K562 (cell line): ENCODE measurements around the gene CR2. TPM values are rescaled to one million over a fixed set of nuclear protein-coding genes. Genes with fewer than 3 reads are reported as not detected.

Source experiments
- ATF1 ChIP-seq, 2 experiments: fragments of 450-650 bp in 1 of 2; IDR thresholded peaks; 2 replicates each; pipeline ENCODE4 v1.6.1; 2016; ENCODE audit warnings: missing compliant biosample characterization in 1 of 2, missing genetic modification characterization in 1 of 2
- BCLAF1 ChIP-seq, 2 experiments: fragments of 450-650 bp in 1 of 2; IDR thresholded peaks; 2 replicates each; pipeline ENCODE4 v1.6.1; 2011 to 2017; ENCODE audit warnings: low read depth in 2 of 2, antibody characterized with exemption in 1 of 2, borderline replicate concordance in 1 of 2, low read length in 1 of 2, mild to moderate bottlenecking in 1 of 2, mixed read lengths in 1 of 2; ENCODE audit not compliant: control insufficient read depth in 1 of 2
- C11orf30 ChIP-seq: fragments of 450-650 bp; IDR thresholded peaks from 2 replicates; pipeline ENCODE4 v1.6.1; 2016; ENCODE audit warnings: low read depth, mild to moderate bottlenecking
- FOXJ2 ChIP-seq: fragments of 200-800 bp; sonication (Bioruptor generic); IDR thresholded peaks from 2 replicates; pipeline ENCODE4 v1.6.1; 2016; ENCODE audit warnings: missing genetic modification characterization, missing compliant biosample characterization
- GABPB2 ChIP-seq: fragments of 250-450 bp; sonication (Bioruptor Pico); conservative IDR thresholded peaks from 2 replicates; pipeline ENCODE4 v1.5.1; 2021; ENCODE audit warnings: mild to moderate bottlenecking
- GATA2 ChIP-seq: sonication (generic); formaldehyde crosslinking; IDR thresholded peaks from 2 replicates; pipeline ENCODE4 v1.4.0; 2020; ENCODE audit warnings: mild to moderate bottlenecking, missing genetic modification reagents
- MLX ChIP-seq, 2 experiments: fragments of 450-650 bp in 1 of 2; sonication (generic) in 1 of 2; formaldehyde crosslinking; conservative IDR thresholded peaks; 2 replicates each; pipeline versions ENCODE4 v1.4.0 to v1.8.1; 2020 to 2022; ENCODE audit warnings: mild to moderate bottlenecking in 1 of 2, missing genetic modification reagents in 1 of 2
- PHB ChIP-seq: fragments of 250-450 bp; sonication (Bioruptor Pico); IDR thresholded peaks from 2 replicates; pipeline ENCODE4 v1.5.0; 2021
- POU5F1 ChIP-seq: fragments of 150-350 bp; IDR thresholded peaks from 2 replicates; pipeline ENCODE4 v1.6.1; 2014; ENCODE audit warnings: borderline replicate concordance, low read length, low read depth, mild to moderate bottlenecking; ENCODE audit not compliant: partially characterized antibody
- SIN3B ChIP-seq: fragments of 450-650 bp; IDR thresholded peaks from 2 replicates; pipeline ENCODE4 v1.6.1; 2017; ENCODE audit warnings: low read depth, mild to moderate bottlenecking, moderate library complexity
- STAG1 ChIP-seq: sonication (generic); formaldehyde crosslinking; IDR thresholded peaks from 2 replicates; pipeline ENCODE4 v1.5.0; 2020; ENCODE audit warnings: missing genetic modification reagents, borderline replicate concordance
- THRAP3 ChIP-seq: fragments of 450-650 bp; IDR thresholded peaks from 2 replicates; pipeline ENCODE4 v1.6.1; 2016; ENCODE audit warnings: mild to moderate bottlenecking, inconsistent platforms, borderline replicate concordance
- ZKSCAN3 ChIP-seq: fragments of 250-450 bp; sonication (Bioruptor Pico); IDR thresholded peaks from 2 replicates; pipeline ENCODE4 v1.4.0; 2020
- polyA plus RNA-seq, 8 experiments: library from polyadenylated mRNA; depleted of rRNA in 4 of 8; stranded (reverse) in 5 of 8; unstranded in 3 of 8; fragments of >200 nt; fragmentation: Nextera tagmentation in 2 of 8; fragmentation: Illumina TruSeq in 1 of 8; extraction: Ambion mirVana in 2 of 8; extraction: Trizol in 1 of 8; gene quantifications; 2 replicates each; pipeline versions ENCODE4 v1.2.1 to v1.2.3, GENCODE V29; 2011 to 2014; ENCODE audit warnings: inconsistent platforms in 1 of 8, missing spikeins in 1 of 8
- total RNA-seq, 7 experiments: library from RNA; depleted of rRNA in 6 of 7; stranded (reverse); fragments of >200 nt in 6 of 7; fragmentation: Illumina TruSeq in 2 of 7; extraction: Trizol in 2 of 7; gene quantifications; 2 replicates each; pipeline versions ENCODE4 v1.2.1 to v1.2.3, GENCODE V29; 2011 to 2021; ENCODE audit warnings: low replicate concordance in 1 of 7
- TF ChIP-seq, protein P1 (sequence below): fragments of 250-450 bp; sonication (Bioruptor Pico); IDR thresholded peaks from 2 replicates; pipeline ENCODE4 v1.5.0; 2022; ENCODE audit warnings: mild to moderate bottlenecking
- TF ChIP-seq, protein P2 (sequence below): fragments of 450-650 bp; formaldehyde crosslinking; conservative IDR thresholded peaks from 2 replicates; pipeline ENCODE4 v1.4.0; 2022; ENCODE audit warnings: mild to moderate bottlenecking, missing genetic modification characterization
- TF ChIP-seq, protein P3 (sequence below): fragments of 450-650 bp; IDR thresholded peaks from 2 replicates; pipeline ENCODE4 v1.6.1; 2014; ENCODE audit warnings: low read depth, mild to moderate bottlenecking, moderate library complexity, borderline replicate concordance

The CR2 gene
- total and polyA plus RNA-seq, 9 of the 15 experiments (the other 6 are each of a cell fraction or from before 2014, with no cell fraction given) = 0.07 to 0.67 (median 0.37) TPM

- TF ChIP-seq BCLAF1 (IDR thresholded peaks at IDR 0.05; ENCODE audit: borderline replicate concordance in 1 of 2, control insufficient read depth in 1 of 2, low read depth in 2 of 2, low read length in 1 of 2) = 0 out of 4 replicates have a peak, but pooled peaks of 1 of the 2 experiments have one; percentile 67
- TF ChIP-seq, protein P1, sequence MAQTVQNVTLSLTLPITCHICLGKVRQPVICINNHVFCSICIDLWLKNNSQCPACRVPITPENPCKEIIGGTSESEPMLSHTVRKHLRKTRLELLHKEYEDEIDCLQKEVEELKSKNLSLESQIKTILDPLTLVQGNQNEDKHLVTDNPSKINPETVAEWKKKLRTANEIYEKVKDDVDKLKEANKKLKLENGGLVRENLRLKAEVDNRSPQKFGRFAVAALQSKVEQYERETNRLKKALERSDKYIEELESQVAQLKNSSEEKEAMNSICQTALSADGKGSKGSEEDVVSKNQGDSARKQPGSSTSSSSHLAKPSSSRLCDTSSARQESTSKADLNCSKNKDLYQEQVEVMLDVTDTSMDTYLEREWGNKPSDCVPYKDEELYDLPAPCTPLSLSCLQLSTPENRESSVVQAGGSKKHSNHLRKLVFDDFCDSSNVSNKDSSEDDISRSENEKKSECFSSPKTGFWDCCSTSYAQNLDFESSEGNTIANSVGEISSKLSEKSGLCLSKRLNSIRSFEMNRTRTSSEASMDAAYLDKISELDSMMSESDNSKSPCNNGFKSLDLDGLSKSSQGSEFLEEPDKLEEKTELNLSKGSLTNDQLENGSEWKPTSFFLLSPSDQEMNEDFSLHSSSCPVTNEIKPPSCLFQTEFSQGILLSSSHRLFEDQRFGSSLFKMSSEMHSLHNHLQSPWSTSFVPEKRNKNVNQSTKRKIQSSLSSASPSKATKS (CRISPR knock-in tag) = no peak
- no peak for TF ChIP-seq ZKSCAN3 (CRISPR knock-in tag)
- no peak for TF ChIP-seq STAG1 (CRISPR knock-in tag)
- TF ChIP-seq FOXJ2 = no peak
- TF ChIP-seq GATA2 (CRISPR knock-in tag) = peak; percentile 97
- no peak for TF ChIP-seq THRAP3
- TF ChIP-seq, protein P2, sequence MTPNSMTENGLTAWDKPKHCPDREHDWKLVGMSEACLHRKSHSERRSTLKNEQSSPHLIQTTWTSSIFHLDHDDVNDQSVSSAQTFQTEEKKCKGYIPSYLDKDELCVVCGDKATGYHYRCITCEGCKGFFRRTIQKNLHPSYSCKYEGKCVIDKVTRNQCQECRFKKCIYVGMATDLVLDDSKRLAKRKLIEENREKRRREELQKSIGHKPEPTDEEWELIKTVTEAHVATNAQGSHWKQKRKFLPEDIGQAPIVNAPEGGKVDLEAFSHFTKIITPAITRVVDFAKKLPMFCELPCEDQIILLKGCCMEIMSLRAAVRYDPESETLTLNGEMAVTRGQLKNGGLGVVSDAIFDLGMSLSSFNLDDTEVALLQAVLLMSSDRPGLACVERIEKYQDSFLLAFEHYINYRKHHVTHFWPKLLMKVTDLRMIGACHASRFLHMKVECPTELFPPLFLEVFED (CRISPR knock-in tag) = no peak; the same call in 1 of the 2 replicates
- no peak for TF ChIP-seq POU5F1
- TF ChIP-seq PHB (CRISPR knock-in tag) = no peak
- TF ChIP-seq ATF1 (CRISPR knock-in tag; IDR thresholded peaks at IDR 0.05) = no peak
- peak; percentile 88 for TF ChIP-seq ATF1 (tag; IDR thresholded peaks at IDR 0.05)
- no peak for TF ChIP-seq SIN3B
- TF ChIP-seq C11orf30 = peak; percentile 88
- TF ChIP-seq GABPB2 (CRISPR knock-in tag) = no peak
- no peak for TF ChIP-seq MLX (CRISPR knock-in tag; conservative IDR thresholded peaks at IDR 0.05)
- TF ChIP-seq, protein P3, sequence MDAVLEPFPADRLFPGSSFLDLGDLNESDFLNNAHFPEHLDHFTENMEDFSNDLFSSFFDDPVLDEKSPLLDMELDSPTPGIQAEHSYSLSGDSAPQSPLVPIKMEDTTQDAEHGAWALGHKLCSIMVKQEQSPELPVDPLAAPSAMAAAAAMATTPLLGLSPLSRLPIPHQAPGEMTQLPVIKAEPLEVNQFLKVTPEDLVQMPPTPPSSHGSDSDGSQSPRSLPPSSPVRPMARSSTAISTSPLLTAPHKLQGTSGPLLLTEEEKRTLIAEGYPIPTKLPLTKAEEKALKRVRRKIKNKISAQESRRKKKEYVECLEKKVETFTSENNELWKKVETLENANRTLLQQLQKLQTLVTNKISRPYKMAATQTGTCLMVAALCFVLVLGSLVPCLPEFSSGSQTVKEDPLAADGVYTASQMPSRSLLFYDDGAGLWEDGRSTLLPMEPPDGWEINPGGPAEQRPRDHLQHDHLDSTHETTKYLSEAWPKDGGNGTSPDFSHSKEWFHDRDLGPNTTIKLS = peak; percentile 86; the same call in 1 of the 2 replicates
Observed at GRCh38 chr1:207519505-207520399, 65.6 kb downstream of the CR2 start (continued).
